ENCODE data around the gene AAK1. TPM values are rescaled to one million over a fixed set of nuclear protein-coding genes. Genes with fewer than 3 reads are reported as not detected.

AAK1 gene
- total RNA-seq, 1 experiment from 2014 or later: 40.5 TPM

- BruUV-seq (replicated peaks): no TSS peak
- H3K4me3 ChIP-seq (ENCODE audit: low read depth, low read length, poor library complexity, severe bottlenecking): peak overlapping the region; percentile 95
- H3K9me3 ChIP-seq (ENCODE audit: low read depth, low read length, poor library complexity, severe bottlenecking): no peaks in the 10 kb centered on the region
- peaks cover 31% of the 10 kb centered on the region for H3K4me1 ChIP-seq (ENCODE audit: insufficient read depth, low read length, poor library complexity, severe bottlenecking)
- TF ChIP-seq EZH2 (IDR thresholded peaks at IDR 0.05; ENCODE audit: borderline replicate concordance, low read depth, low read length, poor library complexity, severe bottlenecking) (no peak), CTCF (conservative IDR thresholded peaks at IDR 0.05; ENCODE audit: low read depth, low read length) (no peak)
- DNase-seq (ENCODE audit: low spot score): no peak
- CTCF ChIA-PET: no interaction called here
- H3K36me3 ChIP-seq (ENCODE audit: insufficient read depth, low read length, poor library complexity, severe bottlenecking): no peaks in the 10 kb centered on the region
- intact Hi-C loops (cut with micrococcal nuclease; ENCODE audit: unreplicated experiment): no loop called here
- POLR2A ChIA-PET (ENCODE audit: low non-redundant PET): no interaction called here
- H3K27ac ChIP-seq (ENCODE audit: low read depth, low read length, poor library complexity, severe bottlenecking): peak overlapping the region; percentile 96
- no peaks in the 10 kb centered on the region for H3K27me3 ChIP-seq (replicated peaks; ENCODE audit: insufficient read depth, low read depth, low read length, poor library complexity)
These were observed 2.1 kb downstream of the AAK1 start for GRCh38 chr2:69641471-69641870.

- TF ChIP-seq CTCF (conservative IDR thresholded peaks at IDR 0.05; ENCODE audit: low read depth, low read length): no peak
- ChIA-PET POLR2A (ENCODE audit: low non-redundant PET) (no interaction called here), CTCF (no interaction called here)
- intact Hi-C loops (cut with micrococcal nuclease; ENCODE audit: unreplicated experiment): no loop called here
- H3K27me3 ChIP-seq (replicated peaks; ENCODE audit: insufficient read depth, low read depth, low read length, poor library complexity): no peaks in the 10 kb centered on the region
- H3K36me3 ChIP-seq (ENCODE audit: insufficient read depth, low read length, poor library complexity, severe bottlenecking): no peaks in the 10 kb centered on the region
- no peaks in the 10 kb centered on the region for H3K9me3 ChIP-seq (ENCODE audit: low read depth, low read length, poor library complexity, severe bottlenecking)
- no peak overlapping the region for H3K27ac ChIP-seq (ENCODE audit: low read depth, low read length, poor library complexity, severe bottlenecking)
- peaks cover 18% of the 10 kb centered on the region for H3K4me1 ChIP-seq (ENCODE audit: insufficient read depth, low read length, poor library complexity, severe bottlenecking)
- DNase-seq (ENCODE audit: low spot score): no peak
- no peak overlapping the region for H3K4me3 ChIP-seq (ENCODE audit: low read depth, low read length, poor library complexity, severe bottlenecking)
- no TSS peak for BruUV-seq (replicated peaks)
These were observed 4.3 kb downstream of the AAK1 start for GRCh38 chr2:69639266-69639665.

- H3K27ac ChIP-seq (ENCODE audit: low read depth, low read length, poor library complexity, severe bottlenecking): no peak overlapping the region
- TF ChIP-seq CTCF (conservative IDR thresholded peaks at IDR 0.05; ENCODE audit: low read depth, low read length): no peak
- no peak for TF ChIP-seq EZH2 (IDR thresholded peaks at IDR 0.05; ENCODE audit: borderline replicate concordance, low read depth, low read length, poor library complexity, severe bottlenecking)
- peaks cover 18% of the 10 kb centered on the region for H3K4me1 ChIP-seq (ENCODE audit: insufficient read depth, low read length, poor library complexity, severe bottlenecking)
- no peak overlapping the region for H3K4me3 ChIP-seq (ENCODE audit: low read depth, low read length, poor library complexity, severe bottlenecking)
- intact Hi-C loops (cut with micrococcal nuclease; ENCODE audit: unreplicated experiment): no loop called here
- ChIA-PET CTCF (no interaction called here), POLR2A (ENCODE audit: low non-redundant PET) (no interaction called here)
- H3K27me3 ChIP-seq (replicated peaks; ENCODE audit: insufficient read depth, low read depth, low read length, poor library complexity): no peaks in the 10 kb centered on the region
- no peaks in the 10 kb centered on the region for H3K36me3 ChIP-seq (ENCODE audit: insufficient read depth, low read length, poor library complexity, severe bottlenecking)
- no peaks in the 10 kb centered on the region for H3K9me3 ChIP-seq (ENCODE audit: low read depth, low read length, poor library complexity, severe bottlenecking)
- no TSS peak for BruUV-seq (replicated peaks)
- DNase-seq (ENCODE audit: low spot score): no peak
These were observed 4.9 kb downstream of the AAK1 start for GRCh38 chr2:69638630-69639029.

Measured in A673 (cell line).